ENCODE data around the gene YPEL2. TPM values are rescaled to one million over a fixed set of nuclear protein-coding genes. Genes with fewer than 3 reads are reported as not detected.

Gene YPEL2
- polyA plus RNA-seq, 2 of the 4 experiments (the other 2 are of a cell fraction), result 5.4 to 8.2 TPM

- FAIRE-seq (no peak), DNase-seq (ENCODE audit: low read depth in 1 of 2, low spot score in 1 of 2) (no peak), ATAC-seq (no peak)
- ChIA-PET CTCF (interaction anchor here (0.5 to 2.0 kb wide), 8 partner anchors 11 to 931 kb away, joined by 3 to 8 read pairs (median 4); no protein-coding TSS in a partner anchor), POLR2A (no interaction called here)
- Histone ChIP-seq H3K27ac (no peak overlapping the region), H3K4me3 (no peak overlapping the region), H3K4me2 (no peak overlapping the region), H3K9me3 (no peaks in the 10 kb centered on the region), H3K4me1 (no peaks in the 10 kb centered on the region)
- WGBS (ENCODE audit: missing lambda C conversion rate), result 70% methylated on average over 4 of the region's 4 CpGs
- TF ChIP-seq POLR2AphosphoS2 (conservative IDR thresholded peaks at IDR 0.05; ENCODE audit: low read length) (no peak), RNF2 (IDR thresholded peaks at IDR 0.05; ENCODE audit: borderline replicate concordance, low read depth) (no peak), CBX8 (IDR thresholded peaks at IDR 0.05) (no peak), TP53 (CRISPR knock-in tag; IDR thresholded peaks at IDR 0.05) (no peak), EHF (CRISPR knock-in tag; IDR thresholded peaks at IDR 0.05) (no peak), MAFK (IDR thresholded peaks at IDR 0.05; ENCODE audit: partially characterized antibody) (peak; percentile 54), ESRRA (IDR thresholded peaks at IDR 0.05; ENCODE audit: borderline replicate concordance, low read length) (no peak), HOXA7 (CRISPR knock-in tag; IDR thresholded peaks at IDR 0.05) (no peak), SREBF2 (IDR thresholded peaks at IDR 0.05) (no peak), FOXS1 (CRISPR knock-in tag; IDR thresholded peaks at IDR 0.05) (no peak), RAD21 (conservative IDR thresholded peaks at IDR 0.05 in 1 of 2, IDR thresholded peaks at IDR 0.05 in 1 of 2) (no peak), FOSL2 (IDR thresholded peaks at IDR 0.05) (no peak), FOSL2 (CRISPR knock-in tag; IDR thresholded peaks at IDR 0.05) (peak; percentile 31; the same call in 1 of the 2 replicates), USF2 (IDR thresholded peaks at IDR 0.05) (no peak)
Measured at GRCh38 chr17:59355030-59355701, 23.7 kb downstream of the YPEL2 start.

- no peak for ATAC-seq
- TF ChIP-seq POLR2AphosphoS2 (conservative IDR thresholded peaks at IDR 0.05; ENCODE audit: low read length), result no peak
- TF ChIP-seq HOXB5 (CRISPR knock-in tag; IDR thresholded peaks at IDR 0.05), result no peak
- TF ChIP-seq CHD4 (IDR thresholded peaks at IDR 0.05; ENCODE audit: borderline replicate concordance), result no peak
- no peak for TF ChIP-seq EHMT2 (IDR thresholded peaks at IDR 0.05; ENCODE audit: low read depth)
- no peak for TF ChIP-seq RFX5 (IDR thresholded peaks at IDR 0.05)
- no peak for TF ChIP-seq CEBPB (IDR thresholded peaks at IDR 0.05)
- no peak for TF ChIP-seq CBX8 (IDR thresholded peaks at IDR 0.05)
- TF ChIP-seq CTCF (IDR thresholded peaks at IDR 0.05), result no peak
- TF ChIP-seq HEYL (CRISPR knock-in tag; IDR thresholded peaks at IDR 0.05), result no peak
- TF ChIP-seq FOXS1 (CRISPR knock-in tag; IDR thresholded peaks at IDR 0.05), result no peak
- no peak for TF ChIP-seq HDAC2 (IDR thresholded peaks at IDR 0.05)
- TF ChIP-seq RCOR1 (IDR thresholded peaks at IDR 0.05; ENCODE audit: low read depth, low read length), result no peak
- no peak for TF ChIP-seq CBX2 (IDR thresholded peaks at IDR 0.05; ENCODE audit: borderline replicate concordance, low read depth)
- TF ChIP-seq EHF (CRISPR knock-in tag; IDR thresholded peaks at IDR 0.05), result no peak
- POLR2A ChIA-PET, result no interaction called here
- no peak for DNase-seq (ENCODE audit: low read depth in 1 of 2, low spot score in 1 of 2)
- 78% methylated on average over 4 of the region's 4 CpGs for WGBS (ENCODE audit: missing lambda C conversion rate)
- Histone ChIP-seq H3K4me2 (no peak overlapping the region), H3K4me1 (no peaks in the 10 kb centered on the region), H3K9me3 (no peaks in the 10 kb centered on the region), H3K27ac (no peak overlapping the region), H3K4me3 (no peak overlapping the region)
- CTCF ChIA-PET, result interaction anchor here (0.6 to 2.0 kb wide), 9 partner anchors 10 to 85 kb away, joined by 3 to 8 read pairs (median 3); no protein-coding TSS in a partner anchor
- FAIRE-seq, result no peak
Measured at GRCh38 chr17:59355702-59356325, 24.4 kb downstream of the YPEL2 start.

Measured in A549 (cell line).